Measurements from ENCODE around the gene PSMC3IP. TPM values are rescaled to one million over a fixed set of nuclear protein-coding genes. Genes with fewer than 3 reads are reported as not detected.
A peak's percentile ranks its signal among the peaks of the same experiment; 100 is the strongest.
"Not testable (repeated sequence)": the region's sequence is repeated elsewhere in the genome, so short reads cannot be mapped to it uniquely, and the experiment has no call there.

PSMC3IP gene
- total and polyA plus RNA-seq, 8 donors: 0.89 to 6.5 (median 4.2) TPM; not detected in 2

- no peaks in the 10 kb centered on the region for H3K9me3 ChIP-seq
- intact Hi-C loops (cut with DNase I; ENCODE audit: low total_unique reads): no loop called here
- H3K4me3 ChIP-seq: no peak overlapping the region
- H3K27me3 ChIP-seq: no peaks in the 10 kb centered on the region
- peaks cover 0 to 8% (median 1%) of the 10 kb centered on the region in 4 donors for H3K36me3 ChIP-seq
- WGBS, 5 donors: 71 to 86% (median 76%) methylated on average over 6 of the region's 6 CpGs
- TF ChIP-seq EP300 (IDR thresholded peaks at IDR 0.05): no peak
- DNase-seq: no peak
- peaks cover 31 to 50% (median 43%) of the 10 kb centered on the region in 4 donors for H3K4me1 ChIP-seq
- peak overlapping the region in 2 of 5 donors; percentile 8 to 34 for H3K27ac ChIP-seq
These were observed 18.5 kb downstream of the PSMC3IP start for GRCh38 chr17:42559075-42559474.

DNA sequence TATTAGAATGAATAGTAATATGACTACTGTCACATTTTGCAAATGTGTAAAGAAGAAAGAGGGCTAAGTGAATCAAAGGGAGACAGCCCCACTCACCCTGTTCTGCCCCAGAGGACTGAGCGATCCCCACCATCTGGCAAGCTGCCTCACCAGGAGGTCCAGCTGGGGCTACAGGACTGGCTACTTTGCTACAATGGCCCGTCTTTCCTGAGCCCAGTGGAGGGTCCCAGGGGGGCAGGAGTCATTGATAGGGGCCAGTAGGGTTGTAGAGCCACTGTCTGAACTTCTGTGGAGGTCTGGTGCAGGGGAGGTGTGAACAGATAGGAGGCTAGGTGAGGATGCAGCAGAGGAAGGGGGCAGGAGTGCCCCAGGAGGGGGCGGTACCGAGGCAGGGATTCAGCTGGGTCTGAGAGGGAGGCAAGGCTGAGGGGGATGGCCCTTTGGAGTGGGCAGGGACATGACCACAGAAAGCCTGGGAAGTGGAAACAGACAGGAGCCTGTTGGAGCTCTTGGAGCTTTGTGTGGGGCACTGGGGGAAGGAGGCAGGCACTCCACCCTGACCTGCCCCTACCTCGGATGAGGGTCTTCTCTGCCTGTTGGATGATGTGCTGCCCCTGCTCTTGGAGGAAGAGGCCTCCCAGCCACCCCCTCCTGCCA lies 21.4 kb downstream of the PSMC3IP start:
- peak overlapping the region in 1 of 4 donors; percentile 81 for H3K4me3 ChIP-seq
- H3K9me3 ChIP-seq; DNase-seq; intact Hi-C loops (cut with DNase I; ENCODE audit: low total_unique reads); H3K27me3 ChIP-seq: not testable (repeated sequence)
- H3K4me1 ChIP-seq: peaks cover 19 to 48% (median 35%) of the 10 kb centered on the region in 4 donors
- H3K27ac ChIP-seq: peak overlapping the region in 1 of 5 donors; percentile 92
- WGBS, 5 donors: 48 to 68% (median 66%) methylated on average over 5 of the region's 5 CpGs
- H3K36me3 ChIP-seq: peaks cover 0 to 14% (median 6%) of the 10 kb centered on the region in 4 donors

DNA sequence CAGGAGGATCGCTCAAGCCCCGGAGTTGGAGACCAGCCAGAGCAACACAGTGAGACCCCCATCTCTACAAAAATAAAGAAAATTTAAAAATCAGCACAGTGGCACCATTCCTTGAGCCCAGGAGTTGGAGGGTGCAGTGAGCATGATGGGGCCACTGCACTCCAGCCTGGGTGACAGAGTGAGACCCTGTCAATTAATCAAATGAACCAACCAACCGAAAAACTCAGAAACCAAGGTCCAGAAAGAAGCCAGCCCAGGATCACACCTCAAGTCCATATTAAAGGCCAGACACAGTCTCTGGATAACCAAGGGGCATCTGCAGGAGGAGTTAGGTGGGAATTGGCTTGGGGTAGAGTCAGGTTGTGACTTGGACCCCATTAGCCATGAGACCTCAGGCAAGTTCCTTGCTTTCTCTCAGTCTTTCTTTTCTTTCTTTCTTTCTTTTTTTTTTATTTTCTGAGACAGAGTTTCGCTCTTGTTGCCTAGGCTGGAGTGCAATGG lies 22.4 kb downstream of the PSMC3IP start:
- H3K9me3 ChIP-seq: no peaks in the 10 kb centered on the region
- WGBS, 5 donors: 25 to 32% (median 27%) methylated on average over 3 to 4 of the region's 4 CpGs
- peaks cover 0 to 14% (median 6%) of the 10 kb centered on the region in 4 donors for H3K36me3 ChIP-seq
- H3K4me3 ChIP-seq: peak overlapping the region; percentile 66 to 86 (median 76)
- peaks cover 19 to 41% (median 34%) of the 10 kb centered on the region in 4 donors for H3K4me1 ChIP-seq
- H3K27ac ChIP-seq: peak overlapping the region; percentile 88 to 93 (median 91)
- intact Hi-C loops (cut with DNase I; ENCODE audit: low total_unique reads): no loop called here
- no peaks in the 10 kb centered on the region for H3K27me3 ChIP-seq
- TF ChIP-seq POLR2A (IDR thresholded peaks at IDR 0.05) (no peak), CTCF (IDR thresholded peaks at IDR 0.05) (no peak), EP300 (IDR thresholded peaks at IDR 0.05) (no peak)
- no peak for DNase-seq

DNA sequence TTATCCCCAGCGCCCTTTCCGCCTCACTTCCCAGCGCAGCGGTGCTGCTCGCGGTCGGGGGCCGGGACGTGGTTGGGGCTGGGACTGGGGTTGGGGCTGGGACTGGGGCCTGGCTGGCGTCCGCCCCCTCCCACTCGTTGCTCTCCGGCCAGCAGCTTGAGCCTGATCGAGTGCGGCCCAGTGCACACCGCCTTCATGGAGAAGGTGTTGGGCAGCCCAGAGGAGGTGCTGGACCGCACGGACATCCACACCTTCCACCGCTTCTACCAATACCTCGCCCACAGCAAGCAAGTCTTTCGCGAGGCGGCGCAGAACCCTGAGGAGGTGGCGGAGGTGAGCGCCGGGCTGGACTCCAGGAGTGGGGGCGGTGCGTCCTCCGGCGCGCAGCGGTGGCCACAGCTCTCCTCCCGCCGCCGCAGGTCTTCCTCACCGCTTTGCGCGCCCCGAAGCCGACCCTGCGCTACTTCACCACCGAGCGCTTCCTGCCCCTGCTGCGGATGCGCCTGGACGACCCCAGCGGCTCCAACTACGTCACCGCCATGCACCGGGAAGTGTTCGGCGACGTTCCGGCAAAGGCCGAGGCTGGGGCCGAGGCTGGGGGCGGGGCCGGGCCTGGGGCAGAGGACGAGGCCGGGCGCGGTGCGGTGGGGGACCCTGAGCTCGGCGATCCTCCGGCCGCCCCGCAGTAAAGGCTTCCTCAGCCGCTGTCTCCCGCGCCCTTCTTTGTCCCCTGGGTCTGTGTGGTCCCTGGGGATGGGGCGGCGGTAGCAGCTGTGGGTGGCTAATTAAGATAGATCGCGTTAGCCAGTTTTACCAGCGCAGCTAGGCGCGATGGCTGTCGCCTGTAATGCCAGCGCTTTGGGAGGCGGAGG lies 23.0 kb downstream of the PSMC3IP start:
- Histone ChIP-seq H3K4me3 (peak overlapping the region; percentile 66 to 86 (median 76)), H3K9me3 (no peaks in the 10 kb centered on the region), H3K27ac (peak overlapping the region; percentile 88 to 93 (median 91)), H3K27me3 (no peaks in the 10 kb centered on the region), H3K36me3 (peaks cover 0 to 14% (median 6%) of the 10 kb centered on the region in 4 donors), H3K4me1 (peaks cover 19 to 40% (median 34%) of the 10 kb centered on the region in 4 donors)
- TF ChIP-seq CTCF (IDR thresholded peaks at IDR 0.05) (no peak), EP300 (IDR thresholded peaks at IDR 0.05) (no peak), POLR2A (IDR thresholded peaks at IDR 0.05) (peak in 2 of 4 donors; percentile 65 to 68), POLR2AphosphoS5 (IDR thresholded peaks at IDR 0.05) (peak; percentile 69 to 97 (median 94))
- DNase-seq: peak; percentile 88 to 97
- 0 to 1% (median 0%) methylated on average over 30 to 82 of the region's 82 CpGs for WGBS, 5 donors
- intact Hi-C loops (cut with DNase I; ENCODE audit: low total_unique reads): no loop called here

DNA sequence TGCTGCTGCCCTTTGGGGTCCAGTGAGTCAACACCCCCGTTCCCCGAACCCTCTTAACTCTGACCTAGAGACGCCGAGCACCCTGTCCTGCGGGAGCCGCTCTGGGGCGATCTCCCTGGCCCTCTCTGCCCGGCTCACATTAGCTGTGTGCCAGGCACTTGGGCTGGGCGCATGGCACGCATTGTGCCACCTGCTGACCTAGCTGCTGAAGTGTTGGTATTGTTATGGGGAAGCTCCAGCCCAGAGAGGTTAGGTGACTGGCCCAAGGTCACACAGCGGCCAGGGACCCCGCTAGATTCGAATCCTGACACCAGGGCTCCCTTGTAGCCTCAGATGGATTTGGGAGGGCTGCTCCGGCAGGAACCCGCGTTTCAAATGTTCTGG lies 23.7 kb downstream of the PSMC3IP start:
- no peak for TF ChIP-seq POLR2A (IDR thresholded peaks at IDR 0.05)
- no peak for TF ChIP-seq EP300 (IDR thresholded peaks at IDR 0.05)
- TF ChIP-seq POLR2AphosphoS5 (IDR thresholded peaks at IDR 0.05): no peak
- no peak for TF ChIP-seq CTCF (IDR thresholded peaks at IDR 0.05)
- intact Hi-C loops (cut with DNase I; ENCODE audit: low total_unique reads): no loop called here
- WGBS, 5 donors: 24 to 48% (median 38%) methylated on average over 10 to 16 of the region's 16 CpGs
- Histone ChIP-seq H3K27me3 (no peaks in the 10 kb centered on the region), H3K4me1 (peaks cover 19 to 44% (median 34%) of the 10 kb centered on the region in 4 donors), H3K27ac (peak overlapping the region; percentile 88 to 93 (median 91)), H3K36me3 (peaks cover 0 to 14% (median 6%) of the 10 kb centered on the region in 4 donors), H3K4me3 (peak overlapping the region; percentile 66 to 86 (median 76)), H3K9me3 (no peaks in the 10 kb centered on the region)
- DNase-seq: peak in 1 of 2 donors; percentile 48
